GM21526 (cell line): ENCODE results near the gene ADARB2.

Source experiments
- ATAC-seq: cut with Tn5 transposase; IDR thresholded peaks from one replicate; pipeline ENCODE4 v1.9.1; 2021; ENCODE audit warnings: moderate library complexity; ENCODE audit not compliant: unreplicated experiment, low FRiP score

ADARB2 gene

DNA sequence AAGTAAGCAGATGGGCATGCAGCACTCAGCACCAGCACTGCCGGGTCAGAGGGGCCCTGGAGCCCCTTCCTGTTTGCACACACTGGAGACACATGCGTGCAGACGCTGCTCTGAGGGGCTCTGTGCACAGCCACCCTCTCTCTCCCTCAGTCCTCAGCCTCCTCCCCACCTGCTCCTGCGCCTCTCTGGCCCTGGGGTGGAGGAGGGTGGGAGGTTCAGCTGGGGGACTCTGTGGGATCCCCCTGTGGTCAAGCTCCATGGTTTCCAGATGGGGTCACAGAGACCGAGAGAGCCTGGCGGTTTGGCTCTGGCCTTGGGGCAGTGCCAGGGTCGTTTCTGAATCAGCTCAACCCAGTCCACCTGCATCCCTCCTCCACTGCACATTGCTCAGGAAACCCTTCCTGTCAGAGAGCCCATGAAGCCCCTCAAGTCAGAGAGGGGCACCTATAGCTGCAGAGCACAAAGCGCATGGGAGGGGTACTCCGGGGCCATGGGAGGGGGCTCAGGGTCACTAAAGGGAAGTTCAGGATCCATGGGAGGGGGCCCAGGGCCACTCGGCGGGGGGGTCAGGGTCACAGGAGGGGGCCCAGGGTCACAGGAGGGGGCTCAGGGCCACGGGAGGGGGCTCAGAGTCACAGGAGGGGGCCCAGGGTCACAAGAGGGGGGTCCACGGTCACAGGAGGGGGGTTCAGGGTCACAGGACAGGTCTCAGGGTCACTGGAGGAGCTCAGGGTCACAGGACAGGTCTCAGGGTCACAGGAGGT lies 161.7 kb downstream of the ADARB2 start:
- no peak for ATAC-seq

GRCh38 chr10:1574719-1575118 lies 162.6 kb downstream of the ADARB2 start:
- no peak for ATAC-seq

DNA sequence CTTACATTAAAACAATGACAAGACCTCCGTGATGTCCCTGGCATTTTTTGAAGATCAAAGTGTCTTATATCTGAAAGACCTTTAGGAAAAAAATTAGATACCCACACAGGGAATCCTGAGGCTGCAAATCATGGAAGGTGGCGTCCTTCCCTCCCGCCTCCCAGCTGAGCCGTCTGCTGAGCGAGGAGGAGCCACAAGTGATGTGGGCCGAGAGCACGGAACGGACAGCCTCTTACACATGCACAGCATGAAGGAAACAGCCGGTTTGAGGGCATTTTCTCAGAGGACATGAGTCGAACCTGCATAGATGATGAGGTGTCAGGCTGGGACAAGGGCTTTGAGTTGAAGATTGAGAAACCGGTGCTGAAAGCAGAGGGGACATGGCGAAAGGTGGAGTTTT lies 163.3 kb downstream of the ADARB2 start:
- no peak for ATAC-seq

DNA sequence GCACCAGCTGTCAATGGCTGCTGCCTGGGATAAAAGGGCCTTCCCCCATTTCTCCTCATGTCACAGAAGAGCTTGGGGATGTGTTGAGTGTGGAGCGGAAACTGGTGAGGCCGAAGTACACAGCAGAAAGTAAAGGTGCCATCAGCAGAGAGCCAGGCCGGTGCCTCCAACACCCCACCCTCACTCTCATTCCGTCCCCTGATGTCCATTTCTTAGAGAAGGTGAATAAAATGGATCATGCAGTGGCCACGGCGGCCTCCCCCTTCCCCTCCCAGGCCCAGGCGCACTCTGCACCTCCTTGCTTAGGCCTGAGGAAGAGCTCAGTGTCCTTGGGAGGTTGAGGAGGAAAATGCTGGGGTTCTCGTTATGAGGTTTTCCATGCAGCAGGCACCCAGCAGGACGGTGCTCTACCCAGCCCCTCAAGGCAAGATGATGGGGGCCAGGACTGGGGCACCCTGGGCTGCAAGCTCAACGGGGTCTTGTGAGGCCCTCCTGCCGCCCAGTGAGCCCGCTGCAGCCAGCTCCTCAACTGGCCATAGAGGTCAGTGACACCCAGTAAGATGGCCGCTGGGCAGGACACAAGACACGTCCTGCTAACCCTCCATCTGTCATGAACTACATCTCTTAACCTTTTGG lies 163.9 kb downstream of the ADARB2 start:
- ATAC-seq = no peak

GRCh38 chr10:1572519-1573333 lies 164.6 kb downstream of the ADARB2 start:
- ATAC-seq = no peak

- no peak for ATAC-seq
These were observed 165.6 kb downstream of the ADARB2 start for GRCh38 chr10:1571587-1572237.

DNA sequence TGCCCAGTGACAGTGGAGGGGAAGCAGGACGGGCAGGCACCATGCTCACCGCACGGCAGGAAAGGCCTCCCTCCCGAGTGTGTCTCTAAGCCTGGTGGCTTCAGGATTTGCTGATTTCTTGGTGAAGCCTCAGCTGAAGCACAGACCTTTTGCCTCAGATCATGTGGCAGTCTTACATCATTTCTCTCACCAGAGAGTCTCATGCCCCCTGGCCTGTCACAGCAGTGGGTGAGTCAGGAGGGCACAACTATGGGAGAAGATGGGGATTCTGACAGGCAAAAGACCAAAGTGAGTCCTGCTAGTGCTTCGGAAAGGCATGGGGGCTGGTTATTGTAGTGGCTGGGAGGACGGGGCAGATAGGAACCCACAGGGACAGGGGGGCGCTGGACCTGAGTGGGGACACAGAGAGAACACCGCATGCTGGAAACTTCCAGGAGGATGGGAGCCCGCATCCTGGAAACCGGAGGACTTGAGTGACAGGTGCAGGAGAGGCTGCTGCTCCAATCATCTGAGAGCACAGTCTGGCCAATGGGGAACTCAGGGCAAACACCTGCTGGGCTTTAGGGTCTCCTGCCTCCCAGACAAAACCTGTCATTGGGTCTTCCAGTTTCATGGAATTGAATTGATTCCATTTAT lies 166.8 kb downstream of the ADARB2 start:
- ATAC-seq = no peak

GRCh38 chr10:1569208-1569607 lies 168.1 kb downstream of the ADARB2 start:
- ATAC-seq = no peak

DNA sequence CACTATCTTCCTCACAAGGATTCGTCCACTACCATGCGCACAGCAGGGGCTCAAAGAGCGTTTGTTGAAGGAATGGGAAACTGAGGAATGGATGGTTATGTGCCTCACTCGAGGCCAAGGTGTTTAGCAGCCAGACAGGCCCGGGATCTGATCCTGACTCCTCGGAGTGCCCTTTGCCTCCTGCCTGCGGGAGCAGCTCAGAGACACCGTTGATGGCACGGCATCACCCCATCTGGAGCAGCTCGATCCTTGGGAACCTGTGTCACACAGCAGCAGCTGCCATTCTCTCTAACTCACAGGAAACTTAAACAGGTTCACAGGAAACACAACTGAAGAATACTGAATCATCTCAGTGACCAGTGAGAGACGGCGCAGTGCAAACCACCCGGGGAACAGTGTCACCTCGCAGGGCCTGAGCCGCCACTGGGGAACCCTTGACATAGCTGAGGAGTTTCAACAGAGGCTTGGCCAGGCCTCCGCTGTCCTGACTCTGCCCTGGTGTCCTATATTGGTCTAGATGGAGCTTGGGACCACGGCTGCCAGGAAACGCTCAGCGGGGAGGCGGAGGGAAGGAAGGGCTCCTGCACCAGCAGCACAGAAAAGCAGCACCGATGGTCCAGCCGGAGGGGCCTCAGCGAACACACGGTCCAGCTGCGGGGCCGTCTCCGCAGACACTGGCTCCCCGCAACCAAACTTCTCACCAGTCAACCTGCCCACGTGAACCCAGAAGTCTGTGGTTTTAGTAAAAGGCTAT lies 169.4 kb downstream of the ADARB2 start:
- ATAC-seq = no peak

DNA sequence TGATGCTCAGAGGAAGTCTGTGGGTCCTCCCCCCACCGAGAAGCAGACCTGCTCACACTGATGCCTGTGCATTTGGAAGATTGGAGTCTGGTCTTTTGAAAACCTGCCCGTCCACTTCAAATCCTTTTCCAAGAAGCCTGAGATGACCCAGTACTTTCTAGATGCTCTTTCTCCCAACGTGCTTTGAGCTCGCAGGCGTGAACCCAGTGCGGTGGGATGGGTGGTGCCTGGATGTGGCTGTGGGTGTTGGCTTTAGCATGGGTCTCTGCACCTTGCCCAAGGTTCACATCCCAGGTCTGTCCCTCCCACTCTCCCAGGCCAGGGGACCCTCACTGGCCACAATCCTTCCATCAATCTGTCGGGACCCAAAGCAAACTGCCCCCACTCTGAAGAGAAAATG lies 170.2 kb downstream of the ADARB2 start:
- no peak for ATAC-seq

DNA sequence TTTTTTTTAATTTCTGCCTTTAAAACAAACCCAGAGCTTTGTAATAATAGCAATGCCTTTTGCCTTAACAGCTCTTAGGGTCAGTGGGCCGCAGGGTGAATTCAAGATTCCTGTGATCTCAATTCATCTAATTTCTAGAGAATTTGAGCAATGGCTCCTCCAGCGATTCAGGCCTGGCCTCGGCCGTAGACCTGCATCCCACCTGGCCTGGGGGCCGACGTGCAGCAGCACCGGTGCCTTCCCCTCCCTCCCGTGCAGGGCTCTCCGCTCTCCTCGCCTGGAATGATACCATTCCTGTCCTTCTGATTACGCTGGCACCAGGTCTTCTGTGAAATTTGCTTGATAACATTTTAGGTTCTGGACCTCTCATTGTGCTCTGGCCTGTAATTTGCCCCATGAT lies 172.5 kb downstream of the ADARB2 start:
- ATAC-seq = no peak

DNA sequence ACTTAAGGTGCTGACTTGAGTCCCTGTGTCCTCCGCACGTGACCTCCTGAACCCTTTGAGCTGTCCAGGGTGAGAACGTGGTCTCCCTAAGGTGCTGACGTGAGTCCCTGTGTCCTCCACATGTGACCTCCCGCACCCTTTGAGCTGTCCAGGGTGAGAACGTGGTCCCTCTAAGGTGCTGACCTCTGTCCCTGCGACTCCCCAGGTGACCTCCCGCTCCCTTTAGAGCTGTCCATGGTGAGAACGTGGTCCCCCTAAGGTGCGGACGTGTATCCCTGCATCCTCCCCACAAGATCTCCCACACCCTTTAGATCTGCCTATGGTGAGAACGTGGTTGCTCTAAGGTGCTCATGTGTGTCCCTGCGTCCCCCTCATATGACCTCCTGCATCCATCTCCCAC lies 174.3 kb downstream of the ADARB2 start:
- no peak for ATAC-seq

DNA sequence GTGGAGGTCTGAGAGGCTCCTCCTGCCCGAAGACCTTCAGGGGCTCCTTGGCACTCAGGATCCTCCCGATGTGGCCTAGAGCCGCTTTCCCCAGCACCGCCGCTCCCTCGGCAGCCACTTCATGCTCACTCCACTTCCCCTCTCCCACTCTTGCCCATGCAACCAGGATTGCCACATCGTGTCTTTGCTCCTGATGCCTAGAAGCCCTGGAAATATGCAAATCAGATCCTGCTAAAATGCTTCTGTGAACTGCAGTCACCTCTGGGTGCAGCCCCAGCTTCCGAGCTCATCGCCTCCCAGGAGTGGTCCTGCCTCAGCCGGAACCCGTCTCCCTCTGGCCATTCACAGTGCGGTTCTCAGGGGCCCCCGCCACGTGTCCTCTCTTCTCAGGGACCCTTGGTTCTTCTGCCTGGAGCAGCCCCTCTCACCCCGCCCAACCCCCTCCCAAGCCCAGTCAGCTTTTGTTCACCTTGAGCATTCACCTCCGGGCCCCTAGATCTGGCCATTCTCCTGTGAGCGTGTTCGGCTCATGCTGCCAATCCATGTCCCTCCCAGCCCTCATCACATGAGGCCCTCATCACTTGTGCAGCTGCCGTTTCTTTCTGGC lies 175.5 kb downstream of the ADARB2 start:
- ATAC-seq = no peak

GRCh38 chr10:1560535-1561192 lies 176.7 kb downstream of the ADARB2 start:
- no peak for ATAC-seq

DNA sequence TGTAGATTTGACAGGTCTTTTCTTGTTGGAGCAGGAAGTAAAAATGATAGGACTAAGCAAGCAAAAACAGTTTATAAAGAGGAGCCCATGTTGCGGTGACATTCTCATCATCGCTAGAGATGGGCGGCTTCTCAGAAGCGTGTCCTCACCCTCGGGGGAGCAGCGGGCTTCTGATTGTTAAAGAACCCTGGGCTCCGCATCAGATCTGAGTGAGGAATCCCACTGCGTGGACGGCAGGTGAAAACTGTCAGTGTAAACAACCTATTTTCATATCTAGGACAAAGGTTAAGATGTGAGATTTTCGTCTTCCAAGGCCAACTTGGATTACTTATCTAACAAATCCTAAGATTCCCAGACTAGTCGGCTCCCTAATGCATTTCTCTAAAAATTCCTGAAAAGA lies 177.6 kb downstream of the ADARB2 start:
- no peak for ATAC-seq

DNA sequence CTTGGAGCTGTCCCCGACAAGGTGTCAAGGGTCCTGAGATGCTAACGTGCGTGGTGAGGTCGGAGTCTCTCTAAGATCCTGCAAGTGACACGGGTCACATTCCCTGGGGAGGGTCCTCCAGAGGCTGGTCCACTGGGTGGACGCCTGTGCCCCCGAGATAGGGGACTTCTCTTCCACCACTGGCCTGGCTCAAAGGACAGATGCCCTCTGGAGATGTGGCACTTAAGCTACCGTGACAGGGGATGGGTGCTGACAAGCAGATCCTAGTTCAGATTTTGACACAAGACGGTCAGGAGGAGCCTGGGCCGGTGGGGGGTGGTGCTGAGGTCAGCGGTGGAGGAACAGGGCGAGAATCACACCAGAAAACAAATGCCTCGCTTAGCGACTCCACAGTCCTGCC lies 178.0 kb downstream of the ADARB2 start:
- ATAC-seq = no peak

DNA sequence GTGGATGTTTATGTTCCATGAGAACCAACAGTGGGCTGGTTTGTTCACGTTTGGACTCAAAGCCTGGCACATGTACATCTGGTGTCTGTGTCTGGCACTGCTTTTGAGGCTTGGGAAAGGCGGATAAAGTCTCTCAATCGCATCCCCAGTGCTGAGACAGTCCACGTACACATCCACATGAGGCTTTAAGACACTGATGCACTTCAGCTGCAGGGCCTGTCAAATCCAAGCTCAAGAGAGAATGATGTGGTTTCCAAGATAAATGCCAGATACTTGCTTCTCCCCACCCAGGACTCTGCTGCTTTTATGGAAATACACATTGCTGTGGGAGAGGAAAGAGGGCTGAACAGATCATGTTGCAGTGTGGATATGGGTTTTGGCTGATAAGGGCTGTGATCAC lies 178.4 kb downstream of the ADARB2 start:
- ATAC-seq = no peak

- ATAC-seq = no peak
These were observed 180.2 kb downstream of the ADARB2 start for GRCh38 chr10:1557081-1557480.

- no peak for ATAC-seq
These were observed 180.8 kb downstream of the ADARB2 start for GRCh38 chr10:1556496-1556895.
